Left ventricle myocardium inferior (tissue), 1 donor: Measurements from ENCODE around the gene NUBP2. TPM values are rescaled to one million over a fixed set of nuclear protein-coding genes. Genes with fewer than 3 reads are reported as not detected.

Experiments
- DNase-seq: peaks from one replicate; pipeline ENCODE4 v3.0.0-alpha.2; 2020
- H3K27ac ChIP-seq: fragments of 200-600 bp; replicated peaks from 2 replicates; pipeline ENCODE4 v1.8.0; 2021
- H3K27me3 ChIP-seq: fragments of 200-600 bp; 2 replicates; pipeline ENCODE4 v1.8.0; 2021; ENCODE audit warnings: low read depth
- H3K36me3 ChIP-seq: fragments of 200-600 bp; 2 replicates; pipeline ENCODE4 v1.8.0; 2021
- H3K4me1 ChIP-seq: fragments of 200-600 bp; 2 replicates; pipeline ENCODE4 v1.8.0; 2021
- H3K4me3 ChIP-seq: fragments of 200-600 bp; 2 replicates; pipeline ENCODE4 v1.8.0; 2021; ENCODE audit warnings: mild to moderate bottlenecking, moderate library complexity
- H3K9me3 ChIP-seq: fragments of 200-600 bp; replicated peaks from 2 replicates; pipeline ENCODE4 v1.8.0; 2021
- CTCF ChIP-seq: fragments of 200-600 bp; IDR thresholded peaks from 2 replicates; pipeline ENCODE4 v1.8.0; 2021; ENCODE audit warnings: antibody characterized with exemption, mild to moderate bottlenecking, borderline replicate concordance
- intact Hi-C: fragments of 100-400 bp; cut with micrococcal nuclease; formaldehyde crosslinking; loops from one replicate; pipeline ENCODE4 v1.11.0; 2022
- total RNA-seq: library from RNA; stranded (reverse); fragmentation: NEBNext Ultra II Directional; extraction: Animal tissue kit (Norgen Biotek cat#: 25700); gene quantifications from one replicate; pipeline ENCODE4 v1.2.1, GENCODE V29; 2021
- donor health status: DM: no; HTN: yes; CAD: no; lungs with severe emphysema.

NUBP2 gene
- total RNA-seq, 1 donor from 2014 or later: 36.2 TPM

GRCh38 chr16:1825864-1826690 lies 43.3 kb downstream of the NUBP2 start:
- H3K4me1 ChIP-seq: peaks cover 69% of the 10 kb centered on the region

GRCh38 chr16:1826691-1827573 lies 44.2 kb downstream of the NUBP2 start, which contains the start of the genes FAHD1 and HAGH:
Gene FAHD1, plus strand, starts transcription at chr16:1827206. Its CDS starts 33 bp downstream, at chr16:1827239.
Gene HAGH, minus strand, starts transcription at chr16:1826825. Its CDS starts 38 bp downstream, at chr16:1826787.
- peak; percentile 94 for DNase-seq
- Histone ChIP-seq H3K36me3 (peaks cover 23% of the 10 kb centered on the region), H3K4me1 (peaks cover 69% of the 10 kb centered on the region), H3K27ac (peak within 1 kb of the TSS; percentile 98), H3K9me3 (no peaks in the 10 kb centered on the region), H3K4me3 (peak within 1 kb of the TSS; percentile 99), H3K27me3 (no peaks in the 10 kb centered on the region)
- intact Hi-C loops: no loop called here
- no peak for TF ChIP-seq CTCF

More at GRCh38 chr16:1825864-1826690, 43.3 kb downstream of the NUBP2 start:
- H3K4me3 ChIP-seq: peak overlapping the region; percentile 99
- intact Hi-C loops: no loop called here
- no peaks in the 10 kb centered on the region for H3K9me3 ChIP-seq
- peak; percentile 12 for TF ChIP-seq CTCF
- H3K36me3 ChIP-seq: peaks cover 31% of the 10 kb centered on the region
- peak overlapping the region; percentile 98 for H3K27ac ChIP-seq
- peak; percentile 54 for DNase-seq
- no peaks in the 10 kb centered on the region for H3K27me3 ChIP-seq

- H3K9me3 ChIP-seq: no peaks in the 10 kb centered on the region
- no peaks in the 10 kb centered on the region for H3K27me3 ChIP-seq
- H3K36me3 ChIP-seq: peaks cover 13% of the 10 kb centered on the region
- intact Hi-C loops: no loop called here
- no peak for DNase-seq
- no peak overlapping the region for H3K27ac ChIP-seq
- H3K4me3 ChIP-seq: peak overlapping the region; percentile 99
- H3K4me1 ChIP-seq: peaks cover 62% of the 10 kb centered on the region
- TF ChIP-seq CTCF: no peak
Measured at GRCh38 chr16:1828645-1829410, 46.1 kb downstream of the NUBP2 start.

GRCh38 chr16:1830213-1830612 lies 47.5 kb downstream of the NUBP2 start:
- H3K9me3 ChIP-seq: no peaks in the 10 kb centered on the region
- DNase-seq: no peak
- H3K36me3 ChIP-seq: peaks cover 13% of the 10 kb centered on the region
- no peak for TF ChIP-seq CTCF
- H3K4me1 ChIP-seq: peaks cover 48% of the 10 kb centered on the region
- H3K4me3 ChIP-seq: no peak overlapping the region
- H3K27me3 ChIP-seq: no peaks in the 10 kb centered on the region
- no peak overlapping the region for H3K27ac ChIP-seq
- intact Hi-C loops: no loop called here
